ENCODE measurements around the gene ARID5B. TPM values are rescaled to one million over a fixed set of nuclear protein-coding genes. Genes with fewer than 3 reads are reported as not detected.
A peak's percentile ranks its signal among the peaks of the same experiment; 100 is the strongest.

Gene ARID5B
- total and polyA plus RNA-seq, 2 donors (not counting 1 experiment from before 2014, with no cell fraction given): 118 to 145 TPM

DNA sequence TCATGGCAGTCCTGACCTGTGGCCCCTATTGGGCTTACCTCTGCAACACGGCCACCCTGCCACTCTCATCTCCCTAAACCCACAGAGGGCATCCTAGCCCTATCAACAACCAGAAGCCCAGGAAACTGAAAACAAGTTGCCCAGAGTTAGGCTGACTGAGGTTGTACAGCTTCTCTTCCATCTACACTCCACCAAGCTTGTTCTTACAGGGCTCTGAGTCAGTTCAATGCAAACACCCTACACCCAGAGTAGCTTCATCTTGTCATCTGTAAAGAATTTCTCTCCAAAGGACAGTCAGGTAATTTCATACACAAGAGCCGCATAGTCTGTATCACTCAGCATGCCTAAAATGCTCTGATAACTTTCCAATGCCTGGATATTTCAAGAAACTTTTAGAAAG lies 175.4 kb downstream of the ARID5B start:
- Histone ChIP-seq H3K9me3 (ENCODE audit: control insufficient read depth, insufficient read depth, low read depth, low read length) (no peaks in the 10 kb centered on the region), H3K27me3 (ENCODE audit: control insufficient read depth, insufficient read depth, low read length) (no peaks in the 10 kb centered on the region), H3K4me1 (ENCODE audit: control insufficient read depth, extremely low read depth, insufficient read depth, low read length) (peaks cover 51% of the 10 kb centered on the region), H3K4me2 (ENCODE audit: extremely low read depth, insufficient read depth, low read length) (peak overlapping the region; percentile 36), H3K27ac (ENCODE audit: insufficient read depth, low read length) (peak overlapping the region; percentile 55), H3K79me2 (ENCODE audit: control insufficient read depth, insufficient read depth, low read length) (peaks cover 92% of the 10 kb centered on the region), H4K20me1 (ENCODE audit: control insufficient read depth, extremely low read depth, insufficient read depth, low read length) (no peaks in the 10 kb centered on the region), H3K9ac (ENCODE audit: insufficient read depth, low read length) (no peak overlapping the region), H3K36me3 (ENCODE audit: control insufficient read depth, insufficient read depth, low read length) (peaks cover 23% of the 10 kb centered on the region), H3K4me3 (replicated peaks in 1 of 4; ENCODE audit: control extremely low read depth in 1 of 4, insufficient read depth in 1 of 4, low read depth in 3 of 4, low read length in 4 of 4) (no peak overlapping the region), H2AFZ (ENCODE audit: low read length) (no peak overlapping the region)
- peak; percentile 69 to 93 for DNase-seq (ENCODE audit: low read depth in 2 of 2)
- TF ChIP-seq EZH2 (IDR thresholded peaks at IDR 0.05; ENCODE audit: low read length, missing control alignments): no peak
- no peak for TF ChIP-seq CTCF (conservative IDR thresholded peaks at IDR 0.05 in 1 of 2, IDR thresholded peaks at IDR 0.05 in 1 of 2; ENCODE audit: low read depth in 1 of 2, low read length in 2 of 2)

DNA sequence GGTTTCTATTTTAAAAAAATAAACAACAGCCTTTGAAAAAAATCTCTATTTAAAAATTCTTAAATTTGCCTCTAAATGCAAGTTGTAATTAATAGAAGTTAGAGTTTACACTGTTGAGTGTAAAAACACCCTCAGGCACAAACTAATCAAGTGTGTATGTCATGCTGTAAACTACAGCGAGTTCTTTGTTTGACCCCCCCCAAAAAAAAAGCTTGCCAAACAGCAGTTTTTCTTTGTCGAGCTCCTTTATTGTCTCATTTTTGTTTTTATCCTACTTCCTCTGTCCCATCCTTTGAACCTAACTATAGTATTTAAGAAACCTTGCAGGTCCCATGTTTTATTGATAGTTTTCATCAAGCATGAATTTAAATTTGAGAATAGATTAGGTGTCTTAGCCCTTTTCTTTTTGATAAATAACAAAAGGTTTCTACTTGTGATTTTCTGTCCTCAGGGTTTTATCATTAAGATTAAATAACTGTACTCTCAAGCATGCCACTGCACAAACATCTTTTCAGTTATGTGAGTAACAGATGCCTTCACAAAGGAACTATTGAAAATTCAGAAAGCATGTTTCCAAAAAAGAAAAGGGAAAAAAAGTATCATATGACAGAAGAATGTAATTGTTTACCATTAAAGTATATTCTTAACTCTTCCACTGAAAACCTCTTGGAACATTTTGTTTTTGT lies 176.0 kb downstream of the ARID5B start:
- H3K4me3 ChIP-seq (replicated peaks in 1 of 4; ENCODE audit: control extremely low read depth in 1 of 4, insufficient read depth in 1 of 4, low read depth in 3 of 4, low read length in 4 of 4): no peak overlapping the region
- H3K9me3 ChIP-seq (ENCODE audit: control insufficient read depth, insufficient read depth, low read depth, low read length): no peaks in the 10 kb centered on the region
- no peak overlapping the region for H2AFZ ChIP-seq (ENCODE audit: low read length)
- peaks cover 90% of the 10 kb centered on the region for H3K79me2 ChIP-seq (ENCODE audit: control insufficient read depth, insufficient read depth, low read length)
- no peaks in the 10 kb centered on the region for H4K20me1 ChIP-seq (ENCODE audit: control insufficient read depth, extremely low read depth, insufficient read depth, low read length)
- DNase-seq (ENCODE audit: low read depth in 2 of 2): no peak
- no peak overlapping the region for H3K9ac ChIP-seq (ENCODE audit: insufficient read depth, low read length)
- peaks cover 17% of the 10 kb centered on the region for H3K36me3 ChIP-seq (ENCODE audit: control insufficient read depth, insufficient read depth, low read length)
- no peaks in the 10 kb centered on the region for H3K27me3 ChIP-seq (ENCODE audit: control insufficient read depth, insufficient read depth, low read length)
- TF ChIP-seq EZH2 (IDR thresholded peaks at IDR 0.05; ENCODE audit: low read length, missing control alignments) (no peak), CTCF (conservative IDR thresholded peaks at IDR 0.05 in 1 of 2, IDR thresholded peaks at IDR 0.05 in 1 of 2; ENCODE audit: low read depth in 1 of 2, low read length in 2 of 2) (no peak)
- no peak overlapping the region for H3K27ac ChIP-seq (ENCODE audit: insufficient read depth, low read length)
- H3K4me1 ChIP-seq (ENCODE audit: control insufficient read depth, extremely low read depth, insufficient read depth, low read length): peaks cover 49% of the 10 kb centered on the region
- H3K4me2 ChIP-seq (ENCODE audit: extremely low read depth, insufficient read depth, low read length): no peak overlapping the region

DNA sequence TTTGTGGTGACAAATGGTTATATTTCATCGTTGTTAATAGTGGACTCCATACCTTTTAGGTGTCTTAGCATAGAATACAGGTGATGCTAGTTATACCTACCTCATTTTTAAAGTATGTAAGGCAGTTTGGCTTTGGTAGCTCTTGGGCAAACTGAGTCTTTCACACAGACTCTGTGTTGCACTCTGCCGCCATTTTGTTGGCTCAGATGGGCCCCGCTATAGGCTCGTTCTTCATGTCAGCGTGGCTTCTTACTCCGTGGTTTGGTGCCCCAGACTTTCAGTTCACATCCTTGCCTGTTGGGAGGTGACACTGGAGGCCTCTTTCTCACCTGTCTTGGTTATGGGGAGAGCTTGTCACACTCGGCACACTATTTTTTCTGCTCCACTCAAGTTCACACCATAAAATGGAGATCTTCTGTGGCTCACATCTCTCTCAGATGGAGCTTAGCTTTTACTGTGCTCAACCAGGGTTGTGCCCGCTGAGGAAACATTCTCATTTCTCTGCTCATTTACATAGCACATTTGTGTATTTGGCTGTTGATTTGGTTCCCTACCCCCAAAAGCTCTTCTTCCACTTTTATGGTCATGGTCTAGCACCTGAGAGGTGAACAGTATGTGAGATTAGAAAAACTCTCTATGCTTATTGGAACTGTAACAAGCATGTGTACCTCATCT lies 178.5 kb downstream of the ARID5B start:
- Histone ChIP-seq H2AFZ (ENCODE audit: low read length) (no peak overlapping the region), H3K9me3 (ENCODE audit: control insufficient read depth, insufficient read depth, low read depth, low read length) (no peaks in the 10 kb centered on the region), H3K4me1 (ENCODE audit: control insufficient read depth, extremely low read depth, insufficient read depth, low read length) (peaks cover 49% of the 10 kb centered on the region), H3K4me3 (replicated peaks in 1 of 4; ENCODE audit: control extremely low read depth in 1 of 4, insufficient read depth in 1 of 4, low read depth in 3 of 4, low read length in 4 of 4) (no peak overlapping the region), H4K20me1 (ENCODE audit: control insufficient read depth, extremely low read depth, insufficient read depth, low read length) (no peaks in the 10 kb centered on the region), H3K36me3 (ENCODE audit: control insufficient read depth, insufficient read depth, low read length) (peaks cover 10% of the 10 kb centered on the region), H3K79me2 (ENCODE audit: control insufficient read depth, insufficient read depth, low read length) (peaks cover 74% of the 10 kb centered on the region), H3K27ac (ENCODE audit: insufficient read depth, low read length) (no peak overlapping the region), H3K9ac (ENCODE audit: insufficient read depth, low read length) (no peak overlapping the region), H3K27me3 (ENCODE audit: control insufficient read depth, insufficient read depth, low read length) (no peaks in the 10 kb centered on the region), H3K4me2 (ENCODE audit: extremely low read depth, insufficient read depth, low read length) (no peak overlapping the region)
- no peak for TF ChIP-seq CTCF (conservative IDR thresholded peaks at IDR 0.05 in 1 of 2, IDR thresholded peaks at IDR 0.05 in 1 of 2; ENCODE audit: low read depth in 1 of 2, low read length in 2 of 2)
- TF ChIP-seq EZH2 (IDR thresholded peaks at IDR 0.05; ENCODE audit: low read length, missing control alignments): no peak
- no peak for DNase-seq (ENCODE audit: low read depth in 2 of 2)

All from fibroblast of lung (primary cell).